HepG2 (cell line): ENCODE data around the gene RASGRP4. TPM values are rescaled to one million over a fixed set of nuclear protein-coding genes. Genes with fewer than 3 reads are reported as not detected.

ENCODE experiments used
- EZH2 ChIP-seq: conservative IDR thresholded peaks from 2 replicates; pipeline ENCODE4 v1.6.1; 2012; ENCODE audit warnings: mild to moderate bottlenecking, low read depth, low read length, moderate library complexity
- FUBP1 ChIP-seq: sonication (generic); formaldehyde crosslinking; IDR thresholded peaks from 2 replicates; pipeline ENCODE4 v1.5.1; 2020; ENCODE audit warnings: missing genetic modification reagents, mild to moderate bottlenecking, borderline replicate concordance
- NFYB ChIP-seq: sonication (generic); formaldehyde crosslinking; IDR thresholded peaks from 2 replicates; pipeline ENCODE4 v1.4.0; 2020; ENCODE audit warnings: missing genetic modification reagents
- PCBP1 ChIP-seq: fragments of 200-400 bp; formaldehyde crosslinking; IDR thresholded peaks from 2 replicates; pipeline ENCODE4 v1.6.1; 2017; ENCODE audit warnings: mild to moderate bottlenecking, low read depth, low read length, borderline replicate concordance
- SRY ChIP-seq: sonication (generic); formaldehyde crosslinking; IDR thresholded peaks from 2 replicates; pipeline ENCODE4 v1.8.0; 2022; ENCODE audit warnings: mild to moderate bottlenecking, missing genetic modification reagents
- ZBTB38 ChIP-seq: sonication (generic); formaldehyde crosslinking; IDR thresholded peaks from 2 replicates; pipeline ENCODE4 v1.5.1; 2020; ENCODE audit warnings: mild to moderate bottlenecking, missing genetic modification reagents
- ZFY ChIP-seq: sonication (generic); formaldehyde crosslinking; IDR thresholded peaks from 2 replicates; pipeline ENCODE4 v1.4.0; 2020; ENCODE audit warnings: missing genetic modification reagents
- ZNF225 ChIP-seq: sonication (generic); formaldehyde crosslinking; IDR thresholded peaks from 2 replicates; pipeline ENCODE4 v1.4.0; 2020; ENCODE audit warnings: mild to moderate bottlenecking, missing genetic modification reagents
- ZNF274 ChIP-seq: sonication (generic); formaldehyde crosslinking; IDR thresholded peaks from 2 replicates; pipeline ENCODE4 v1.5.1; 2020; ENCODE audit warnings: mild to moderate bottlenecking, missing genetic modification reagents
- ZNF598 ChIP-seq: sonication (generic); formaldehyde crosslinking; IDR thresholded peaks from 2 replicates; pipeline ENCODE4 v1.5.1; 2020; ENCODE audit warnings: mild to moderate bottlenecking, missing genetic modification reagents, borderline replicate concordance
- ZNF687 ChIP-seq: sonication (generic); formaldehyde crosslinking; IDR thresholded peaks from 2 replicates; pipeline ENCODE4 v1.5.1; 2020; ENCODE audit warnings: mild to moderate bottlenecking, missing genetic modification reagents, moderate library complexity
- ZNF772 ChIP-seq: sonication (generic); formaldehyde crosslinking; IDR thresholded peaks from 2 replicates; pipeline ENCODE4 v1.5.0; 2020; ENCODE audit warnings: mild to moderate bottlenecking, missing genetic modification reagents
- polyA plus RNA-seq, 8 experiments: library from polyadenylated mRNA; depleted of rRNA in 3 of 8; stranded (reverse) in 7 of 8; unstranded in 1 of 8; fragments of >200 nt; fragmentation: Illumina TruSeq in 4 of 8; extraction: Trizol in 4 of 8; gene quantifications; 2 replicates each; pipeline versions ENCODE4 v1.2.1 to v1.2.3, GENCODE V29; 2011 to 2016; ENCODE audit warnings: low read depth in 4 of 8, missing spikeins in 1 of 8, mixed read lengths in 1 of 8; ENCODE audit not compliant: insufficient read depth in 1 of 8
- total RNA-seq, 5 experiments: library from RNA; depleted of rRNA; stranded (reverse); fragments of >200 nt; fragmentation: Illumina TruSeq; extraction: Trizol; gene quantifications; 2 replicates each; pipeline ENCODE4 v1.2.3, GENCODE V29; 2016; ENCODE audit warnings: low read depth in 1 of 5

Gene RASGRP4
- total and polyA plus RNA-seq, 2 of the 13 experiments (the other 11 are each of a cell fraction or from before 2014, with no cell fraction given), result not detected

GRCh38 chr19:38362076-38362945 is 63.7 kb downstream of the RASGRP4 start (continued):
- peak; percentile 50 for TF ChIP-seq ZNF687 (CRISPR knock-in tag)
- 0 out of 2 replicates have a peak, but pooled peaks have one; percentile 28 for TF ChIP-seq ZNF772 (CRISPR knock-in tag)
- peak; percentile 60; the same call in 1 of the 2 replicates for TF ChIP-seq ZNF274 (CRISPR knock-in tag)
- no peak for TF ChIP-seq ZNF598 (CRISPR knock-in tag)
- no peak for TF ChIP-seq SRY (CRISPR knock-in tag)
- TF ChIP-seq EZH2, result no peak
- TF ChIP-seq ZBTB38 (CRISPR knock-in tag), result no peak
- TF ChIP-seq NFYB, result no peak
- no peak for TF ChIP-seq FUBP1
- TF ChIP-seq PCBP1, result 0 out of 2 replicates have a peak, but pooled peaks have one; percentile 57
- peak; percentile 46; the same call in 1 of the 2 replicates for TF ChIP-seq ZNF225 (CRISPR knock-in tag)
- peak; percentile 16; the same call in 1 of the 2 replicates for TF ChIP-seq ZFY (CRISPR knock-in tag)
